ENCODE data around the gene OSBPL7. TPM values are rescaled to one million over a fixed set of nuclear protein-coding genes. Genes with fewer than 3 reads are reported as not detected.

OSBPL7 gene
- total and polyA plus RNA-seq, 2 donors (not counting 3 experiments of a cell fraction or from before 2014, with no cell fraction given): 16.2 to 29.1 TPM

GRCh38 chr17:47792979-47793378, 28.6 kb downstream of the OSBPL7 start:
- Histone ChIP-seq H2AFZ (ENCODE audit: low read depth, low read length) (no peak overlapping the region), H3K4me1 (ENCODE audit: control insufficient read depth, extremely low read depth, insufficient read depth, low read length) (peaks cover 5% of the 10 kb centered on the region), H3K9me1 (replicated peaks; ENCODE audit: control insufficient read depth, extremely low read depth, insufficient read depth, low read length) (no peaks in the 10 kb centered on the region), H3K9ac (replicated peaks; ENCODE audit: extremely low read depth, insufficient read depth, low read length) (no peak overlapping the region), H3K9me3 (replicated peaks; ENCODE audit: control insufficient read depth, insufficient read depth, low read length) (no peaks in the 10 kb centered on the region), H3K36me3 (ENCODE audit: control insufficient read depth in 2 of 2, extremely low read depth in 1 of 2, insufficient read depth in 2 of 2, low read length in 2 of 2) (no peaks in the 10 kb centered on the region), H3K27me3 (ENCODE audit: control insufficient read depth in 2 of 2, insufficient read depth in 2 of 2, low read length in 2 of 2) (peaks cover 26 to 58% of the 10 kb centered on the region in 2 experiments), H3K79me2 (ENCODE audit: control insufficient read depth, insufficient read depth, low read length) (no peaks in the 10 kb centered on the region), H4K20me1 (replicated peaks; ENCODE audit: control insufficient read depth, extremely low read depth, insufficient read depth, low read length) (no peaks in the 10 kb centered on the region), H3K4me2 (ENCODE audit: insufficient read depth, low read length) (no peak overlapping the region), H3K4me3 (replicated peaks in 1 of 3; ENCODE audit: insufficient read depth in 1 of 3, low read depth in 1 of 3, low read length in 3 of 3) (no peak overlapping the region), H3K27ac (ENCODE audit: insufficient read depth, low read depth, low read length) (no peak overlapping the region)
- BruUV-seq (replicated peaks): no TSS peak
- ChIA-PET POLR2A (no interaction called here), CTCF (interaction anchor here (0.7 kb wide), 1 partner anchor 15 kb away, joined by 3 read pairs; no protein-coding TSS in a partner anchor)
- DNase-seq (ENCODE audit: low read depth, low spot score): no peak
- dilution Hi-C loops (cut with MboI; ENCODE audit: extremely low pct_ligation_motif_present, low sequenced_read_pairs): no loop called here
- intact Hi-C loops (cut with micrococcal nuclease): no loop called here
- no peak for TF ChIP-seq MYC (IDR thresholded peaks at IDR 0.05; ENCODE audit: low read depth, low read length)
- TF ChIP-seq JUN (IDR thresholded peaks at IDR 0.05; ENCODE audit: borderline replicate concordance, insufficient read depth, insufficient read length, low read depth): no peak
- TF ChIP-seq CTCF (IDR thresholded peaks at IDR 0.05; ENCODE audit: extremely low read depth in 1 of 2, insufficient read depth in 1 of 2, low read depth in 1 of 2, low read length in 2 of 2): no peak
- TF ChIP-seq POLR2A (IDR thresholded peaks at IDR 0.05; ENCODE audit: low read depth, low read length): no peak
- no peak for TF ChIP-seq FOS (IDR thresholded peaks at IDR 0.05; ENCODE audit: borderline replicate concordance, insufficient read depth, low read length)
- TF ChIP-seq GATA2 (IDR thresholded peaks at IDR 0.05; ENCODE audit: insufficient read depth, insufficient read length, low read depth, low read length): no peak
- no peak for TF ChIP-seq POLR2AphosphoS5 (IDR thresholded peaks at IDR 0.05; ENCODE audit: insufficient read depth, low read depth, low read length)
- no peak for TF ChIP-seq MAX (IDR thresholded peaks at IDR 0.05; ENCODE audit: insufficient read depth, insufficient read length)
- no peak for TF ChIP-seq EZH2 (IDR thresholded peaks at IDR 0.05; ENCODE audit: borderline replicate concordance, low read depth, low read length, severe bottlenecking)
- no peak for FAIRE-seq
